ENCODE data around the gene PAX7.

- no peak for TF ChIP-seq POLR2A (IDR thresholded peaks at IDR 0.05)
- TF ChIP-seq, protein P1, sequence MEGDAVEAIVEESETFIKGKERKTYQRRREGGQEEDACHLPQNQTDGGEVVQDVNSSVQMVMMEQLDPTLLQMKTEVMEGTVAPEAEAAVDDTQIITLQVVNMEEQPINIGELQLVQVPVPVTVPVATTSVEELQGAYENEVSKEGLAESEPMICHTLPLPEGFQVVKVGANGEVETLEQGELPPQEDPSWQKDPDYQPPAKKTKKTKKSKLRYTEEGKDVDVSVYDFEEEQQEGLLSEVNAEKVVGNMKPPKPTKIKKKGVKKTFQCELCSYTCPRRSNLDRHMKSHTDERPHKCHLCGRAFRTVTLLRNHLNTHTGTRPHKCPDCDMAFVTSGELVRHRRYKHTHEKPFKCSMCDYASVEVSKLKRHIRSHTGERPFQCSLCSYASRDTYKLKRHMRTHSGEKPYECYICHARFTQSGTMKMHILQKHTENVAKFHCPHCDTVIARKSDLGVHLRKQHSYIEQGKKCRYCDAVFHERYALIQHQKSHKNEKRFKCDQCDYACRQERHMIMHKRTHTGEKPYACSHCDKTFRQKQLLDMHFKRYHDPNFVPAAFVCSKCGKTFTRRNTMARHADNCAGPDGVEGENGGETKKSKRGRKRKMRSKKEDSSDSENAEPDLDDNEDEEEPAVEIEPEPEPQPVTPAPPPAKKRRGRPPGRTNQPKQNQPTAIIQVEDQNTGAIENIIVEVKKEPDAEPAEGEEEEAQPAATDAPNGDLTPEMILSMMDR (IDR thresholded peaks at IDR 0.05), result no peak
These were observed 17.1 kb downstream of the PAX7 start for GRCh38 chr1:18647681-18648214.
